H1 (cell line): ENCODE measurements around the gene SH3RF2. TPM values are rescaled to one million over a fixed set of nuclear protein-coding genes. Genes with fewer than 3 reads are reported as not detected.

ENCODE experiments used
- CTCF ChIA-PET: fragments of 300-600 bp; sonication (Branson Sonifier 250); formaldehyde crosslinking; loops from one replicate; lab custom pipeline; 2021; ENCODE audit not compliant: partially characterized antibody; lab: Charles Lee
- POLR2A ChIA-PET: fragments of 300-600 bp; sonication (Branson Sonifier 250); formaldehyde crosslinking; loops from one replicate; lab custom pipeline; 2021; ENCODE audit warnings: inconsistent platforms; ENCODE audit not compliant: partially characterized antibody; lab: Charles Lee
- DNase-seq, 2 experiments: peaks; one replicate each; pipeline versions ENCODE4 v3.0.0 to v3.0.0-alpha.2; 2010 to 2022; ENCODE audit warnings: low spot score in 2 of 2, low read depth in 1 of 2, mixed read lengths in 1 of 2
- FAIRE-seq: peaks from 2 replicates; lab custom pipeline; 2011; peaks lifted over from hg19 to GRCh38; lab: Jason Lieb, UNC
- H2AFZ ChIP-seq: 2 replicates; pipeline ENCODE4 v1.8.1; 2012; ENCODE audit warnings: low read length, inconsistent platforms
- H2AK5ac ChIP-seq: 2 replicates; pipeline ENCODE4 v1.6.1; 2013; ENCODE audit warnings: low read depth, low read length
- H2BK120ac ChIP-seq: replicated peaks from 2 replicates; pipeline ENCODE3; 2013; ENCODE audit warnings: low read depth, low read length, inconsistent platforms
- H2BK12ac ChIP-seq: 2 replicates; pipeline ENCODE4 v1.6.1; 2013; ENCODE audit warnings: low read depth, low read length
- H2BK15ac ChIP-seq: 2 replicates; pipeline ENCODE4 v1.6.1; 2013; ENCODE audit warnings: low read length
- H2BK20ac ChIP-seq: 2 replicates; pipeline ENCODE4 v1.6.1; 2013; ENCODE audit warnings: low read length
- H2BK5ac ChIP-seq: 2 replicates; pipeline ENCODE4 v1.6.1; 2013; ENCODE audit warnings: low read depth, low read length
- H3K14ac ChIP-seq: 2 replicates; pipeline ENCODE4 v1.6.1; 2013; ENCODE audit warnings: inconsistent platforms; ENCODE audit not compliant: insufficient read length
- H3K18ac ChIP-seq: 2 replicates; pipeline ENCODE4 v1.6.1; 2013; ENCODE audit warnings: low read length; ENCODE audit errors: extremely low read depth
- H3K23ac ChIP-seq: 2 replicates; pipeline ENCODE4 v1.6.1; 2013; ENCODE audit warnings: inconsistent platforms; ENCODE audit not compliant: insufficient read length
- H3K23me2 ChIP-seq: 2 replicates; pipeline ENCODE4 v1.6.1; 2013; ENCODE audit warnings: low read depth, low read length
- H3K27ac ChIP-seq: 2 replicates; pipeline ENCODE4 v1.6.1; 2011; ENCODE audit warnings: low read depth, low read length, inconsistent platforms
- H3K27me3 ChIP-seq, 4 experiments: replicated peaks in 1 of 4; 1 replicate in 1 of 4; 2 replicates in 3 of 4; pipeline versions ENCODE4 v1.6.1 to v1.8.1; 2011 to 2013; ENCODE audit warnings: low read length in 3 of 4, mild to moderate bottlenecking in 3 of 4, inconsistent platforms in 2 of 4, mixed read lengths in 2 of 4, moderate library complexity in 1 of 4; ENCODE audit not compliant: control insufficient read depth in 3 of 4, insufficient read depth in 3 of 4; ENCODE audit errors: extremely low read depth in 1 of 4
- H3K36me3 ChIP-seq, 4 experiments: 2 replicates each; pipeline versions ENCODE4 v1.6.1 to v1.8.1; 2011 to 2013; ENCODE audit warnings: mild to moderate bottlenecking in 4 of 4, low read length in 3 of 4, moderate library complexity in 2 of 4, control low read depth in 1 of 4, inconsistent platforms in 1 of 4; ENCODE audit not compliant: insufficient read depth in 4 of 4, control insufficient read depth in 2 of 4
- H3K4ac ChIP-seq: replicated peaks from 2 replicates; pipeline ENCODE3; 2013; ENCODE audit warnings: low read length, low read depth, mixed read lengths, inconsistent platforms; ENCODE audit not compliant: insufficient read length
- H3K4me1 ChIP-seq, 4 experiments: replicated peaks in 1 of 4; 1 replicate in 1 of 4; 2 replicates in 3 of 4; pipeline versions ENCODE4 v1.6.1 to v1.8.1; 2011 to 2013; ENCODE audit warnings: low read length in 3 of 4, inconsistent platforms in 2 of 4, mixed read lengths in 1 of 4; ENCODE audit not compliant: insufficient read depth in 4 of 4, control insufficient read depth in 3 of 4
- H3K4me2 ChIP-seq, 2 experiments: 2 replicates each; pipeline versions ENCODE4 v1.6.1 to v1.8.1; 2011 to 2013; ENCODE audit warnings: low read depth in 2 of 2, low read length in 2 of 2, control low read depth in 1 of 2, inconsistent platforms in 1 of 2, mild to moderate bottlenecking in 1 of 2; ENCODE audit not compliant: insufficient read depth in 1 of 2
- H3K4me3 ChIP-seq, 4 experiments: fragments of 200-600, 300-600 bp in 1 of 4; sonication (generic), shearing (Covaris generic), sonication (Bioruptor Twin) in 1 of 4; 2 replicates each; pipeline versions ENCODE4 v1.5.1 to v1.8.1; 2011 to 2016; ENCODE audit warnings: low read length in 4 of 4, low read depth in 3 of 4, control low read depth in 2 of 4, inconsistent platforms in 2 of 4, mild to moderate bottlenecking in 2 of 4, mixed read lengths in 1 of 4, moderate library complexity in 1 of 4; ENCODE audit not compliant: insufficient read depth in 2 of 4; ENCODE audit errors: extremely low read depth in 1 of 4
- H3K56ac ChIP-seq: replicated peaks from 2 replicates; pipeline ENCODE3; 2013; ENCODE audit warnings: low read depth, mild to moderate bottlenecking, mixed read lengths, low read length, inconsistent platforms; ENCODE audit not compliant: insufficient read length
- H3K79me1 ChIP-seq: 2 replicates; pipeline ENCODE4 v1.6.1; 2013; ENCODE audit warnings: low read depth, low read length, control low read depth
- H3K79me2 ChIP-seq, 2 experiments: 2 replicates each; pipeline versions ENCODE4 v1.6.1 to v1.8.1; 2012 to 2013; ENCODE audit warnings: low read length in 2 of 2, mild to moderate bottlenecking in 2 of 2, inconsistent platforms in 1 of 2; ENCODE audit not compliant: insufficient read depth in 2 of 2, control insufficient read depth in 1 of 2
- H3K9ac ChIP-seq, 4 experiments: replicated peaks in 1 of 4; 1 replicate in 1 of 4; 2 replicates in 3 of 4; pipeline versions ENCODE4 v1.6.1 to v1.8.1; 2011 to 2013; ENCODE audit warnings: low read depth in 3 of 4, low read length in 3 of 4, control low read depth in 2 of 4, mild to moderate bottlenecking in 2 of 4, moderate library complexity in 2 of 4, inconsistent platforms in 1 of 4; ENCODE audit errors: extremely low read depth in 1 of 4
- H3K9me3 ChIP-seq, 2 experiments: 2 replicates each; pipeline versions ENCODE4 v1.6.1 to v1.8.1; 2012 to 2013; ENCODE audit warnings: mild to moderate bottlenecking in 2 of 2, moderate library complexity in 2 of 2, control low read depth in 1 of 2, inconsistent platforms in 1 of 2, low read depth in 1 of 2, low read length in 1 of 2, mixed read lengths in 1 of 2; ENCODE audit not compliant: insufficient read depth in 2 of 2
- H4K20me1 ChIP-seq, 2 experiments: replicated peaks in 1 of 2; 2 replicates each; pipeline versions ENCODE3 to v1.8.1; 2011 to 2013; ENCODE audit warnings: inconsistent platforms in 2 of 2, low read length in 2 of 2, mild to moderate bottlenecking in 1 of 2; ENCODE audit not compliant: insufficient read depth in 2 of 2, control insufficient read depth in 1 of 2
- H4K5ac ChIP-seq: 2 replicates; pipeline ENCODE4 v1.6.1; 2013; ENCODE audit warnings: low read length, low read depth, mixed read lengths, inconsistent platforms; ENCODE audit not compliant: insufficient read length
- H4K8ac ChIP-seq: 2 replicates; pipeline ENCODE4 v1.8.0; 2013; ENCODE audit warnings: mild to moderate bottlenecking, moderate library complexity, low read length, inconsistent platforms; ENCODE audit not compliant: insufficient read depth; ENCODE audit errors: extremely low read depth
- H4K91ac ChIP-seq: replicated peaks from 2 replicates; pipeline ENCODE3; 2013; ENCODE audit warnings: low read length, mixed read lengths, inconsistent platforms; ENCODE audit not compliant: insufficient read length
- KDM1A ChIP-seq: fragments of 200-600, 300-600 bp; sonication (generic); IDR thresholded peaks from 2 replicates; pipeline ENCODE4 v1.7.1; 2016; ENCODE audit warnings: mild to moderate bottlenecking, low read length, borderline replicate concordance
- SP4 ChIP-seq: IDR thresholded peaks from 2 replicates; pipeline ENCODE4 v1.6.1; 2012; ENCODE audit warnings: low read length, inconsistent platforms
- WGBS, 2 experiments: shearing (Covaris generic) in 1 of 2; methylation state at CpG; one replicate each; pipeline versions ENCODE4 v1.1.6 to v1.1.7; 2013 to 2015; ENCODE audit warnings: low lambda C conversion rate in 2 of 2, mixed read lengths in 2 of 2, inconsistent platforms in 1 of 2, low coverage in 1 of 2, missing lambda C conversion rate in 1 of 2; ENCODE audit not compliant: insufficient replicate concordance in 2 of 2, insufficient coverage in 1 of 2, insufficient read length in 1 of 2; ENCODE audit errors: extremely low coverage in 1 of 2, missing lambda C conversion rate in 1 of 2; 5-methylcytosine and 5-hydroxymethylcytosine counted together
- polyA plus RNA-seq, 7 experiments: library from polyadenylated mRNA; depleted of rRNA in 3 of 7; stranded (reverse) in 5 of 7; unstranded in 2 of 7; fragments of >200 nt in 5 of 7; fragments of 200-250 nt in 2 of 7; gene quantifications; 1 replicate in 5 of 7; 2 replicates in 1 of 7; 4 replicates in 1 of 7; pipeline versions ENCODE4 v1.2.1 to v1.2.3, GENCODE V29; 2011 to 2013; ENCODE audit warnings: missing spikeins in 2 of 7, mixed read lengths in 2 of 7
- total RNA-seq: library from RNA; stranded (reverse); fragmentation: NEBNext Ultra II Directional; extraction: Animal tissue kit (Norgen Biotek cat#: 25700); gene quantifications from 2 replicates; pipeline ENCODE4 v1.2.1, GENCODE V29; 2021

SH3RF2 gene
- total and polyA plus RNA-seq, 2 of the 8 experiments (the other 6 are each of a cell fraction or from before 2014, with no cell fraction given) = 0.80 to 0.95 TPM

DNA sequence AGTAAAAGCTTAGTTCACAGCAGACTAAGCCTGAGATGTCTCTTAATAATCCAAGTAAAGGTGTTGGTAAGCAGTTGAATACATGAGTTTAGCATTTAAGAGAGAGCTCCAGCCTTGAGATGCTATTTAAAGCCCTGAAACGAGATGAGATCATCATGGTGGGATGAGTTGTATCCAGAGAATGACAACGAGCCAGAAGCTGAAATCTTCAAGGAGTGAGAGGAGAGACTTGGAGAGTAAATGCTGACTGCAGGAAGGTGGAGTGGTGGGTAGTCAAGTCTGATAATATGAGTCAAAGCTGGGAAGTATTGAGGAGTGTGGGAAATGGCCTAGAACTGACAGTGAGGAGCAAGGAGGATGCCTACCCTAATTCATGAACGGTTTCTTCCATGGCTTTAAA is 115.3 kb downstream of the SH3RF2 start:
- FAIRE-seq (no peak), DNase-seq (no peak)
- no peaks in the 10 kb centered on the region for H4K20me1 ChIP-seq
- ChIA-PET CTCF (interaction anchor here (0.7 to 8.2 kb wide), 21 partner anchors 11 to 372 kb away, joined by 3 to 77 read pairs (median 4); no protein-coding TSS in a partner anchor), POLR2A (no interaction called here)
- H3K36me3 ChIP-seq = no peaks in the 10 kb centered on the region
- no peaks in the 10 kb centered on the region for H3K23me2 ChIP-seq
- no peak overlapping the region for H3K14ac ChIP-seq
- no peak overlapping the region for H2BK120ac ChIP-seq
- H3K9me3 ChIP-seq = no peaks in the 10 kb centered on the region
- no peak overlapping the region for H2AK5ac ChIP-seq
- H2AFZ ChIP-seq = no peak overlapping the region
- H3K4me2 ChIP-seq = no peak overlapping the region
- H3K4ac ChIP-seq = no peak overlapping the region
- no peak overlapping the region for H2BK15ac ChIP-seq
- H3K27me3 ChIP-seq = no peaks in the 10 kb centered on the region; a peak in 1 of 7 replicates
- H4K5ac ChIP-seq = no peak overlapping the region
- no peak overlapping the region for H4K91ac ChIP-seq
- H3K23ac ChIP-seq = no peak overlapping the region
- H3K79me2 ChIP-seq = no peaks in the 10 kb centered on the region
- H3K9ac ChIP-seq = no peak overlapping the region
- TF ChIP-seq SP4 = no peak
- no peak for TF ChIP-seq KDM1A
- H2BK12ac ChIP-seq = no peak overlapping the region
- H3K56ac ChIP-seq = no peak overlapping the region
- 84% methylated on average over 3 of the region's 3 CpGs; no CpG with 5 or more reads in 1 of the 2 experiments for WGBS, 2 experiments
- no peaks in the 10 kb centered on the region; a peak in 1 of 7 replicates for H3K4me1 ChIP-seq
- no peak overlapping the region for H4K8ac ChIP-seq
- H2BK20ac ChIP-seq = no peak overlapping the region
- no peak overlapping the region for H3K18ac ChIP-seq
- H3K27ac ChIP-seq = no peak overlapping the region
- H3K79me1 ChIP-seq = no peaks in the 10 kb centered on the region
- H3K4me3 ChIP-seq = no peak overlapping the region
- no peak overlapping the region for H2BK5ac ChIP-seq
